NCI-H2196 (cell line): ENCODE results near the gene TIPIN.
"Not testable (repeated sequence)": the region's sequence is repeated elsewhere in the genome, so short reads cannot be mapped to it uniquely, and the experiment has no call there.

Experiments
- DNase-seq: peaks from one replicate; lab custom pipeline; 2025; ENCODE audit not compliant: unreplicated experiment; lab: John Stamatoyannopoulos, UW

The TIPIN gene

DNA sequence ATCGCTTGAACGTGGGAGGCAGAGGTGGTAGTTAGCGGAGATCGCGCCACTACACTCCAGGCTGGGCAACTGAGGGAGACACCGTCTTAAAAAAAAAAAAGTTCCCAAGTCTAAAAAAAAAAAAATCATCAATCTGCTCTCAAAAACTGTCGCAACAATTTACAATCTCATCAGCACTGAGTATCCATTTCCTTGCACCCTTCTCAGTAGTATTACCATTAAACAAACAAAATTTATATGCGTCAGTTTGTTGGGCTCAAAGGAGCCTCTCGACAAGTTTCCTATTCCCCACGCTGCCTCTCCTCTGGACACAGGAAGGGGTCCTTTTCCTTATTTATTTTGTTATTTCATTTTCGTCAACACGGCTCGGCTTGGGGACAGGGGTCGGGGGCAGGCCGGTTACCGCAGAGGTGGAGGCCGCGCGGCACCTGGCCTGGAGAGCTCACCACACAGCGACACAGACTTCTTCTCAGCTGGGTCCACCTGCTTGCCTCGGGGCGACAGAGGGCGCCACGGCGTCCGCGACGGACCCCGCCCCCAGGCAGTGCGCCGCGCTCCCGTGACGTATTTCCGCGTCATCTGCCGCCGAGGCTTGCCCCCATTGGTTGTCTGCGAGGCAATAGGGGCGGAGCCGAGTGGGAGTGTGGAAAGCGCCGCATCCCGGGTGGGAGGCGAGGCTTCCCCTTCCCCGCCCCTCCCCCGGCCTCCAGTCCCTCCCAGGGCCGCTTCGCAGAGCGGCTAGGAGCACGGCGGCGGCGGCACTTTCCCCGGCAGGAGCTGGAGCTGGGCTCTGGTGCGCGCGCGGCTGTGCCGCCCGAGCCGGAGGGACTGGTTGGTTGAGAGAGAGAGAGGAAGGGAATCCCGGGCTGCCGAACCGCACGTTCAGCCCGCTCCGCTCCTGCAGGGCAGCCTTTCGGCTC is 30.0 kb upstream of the TIPIN start, which contains the start of gene MAP2K1:
Gene MAP2K1 (plus strand): TSS at position 709 of the 920 bp plus-strand sequence. CDS start 436 bp downstream, outside the sequence.
- DNase-seq = peak; percentile 92

DNA sequence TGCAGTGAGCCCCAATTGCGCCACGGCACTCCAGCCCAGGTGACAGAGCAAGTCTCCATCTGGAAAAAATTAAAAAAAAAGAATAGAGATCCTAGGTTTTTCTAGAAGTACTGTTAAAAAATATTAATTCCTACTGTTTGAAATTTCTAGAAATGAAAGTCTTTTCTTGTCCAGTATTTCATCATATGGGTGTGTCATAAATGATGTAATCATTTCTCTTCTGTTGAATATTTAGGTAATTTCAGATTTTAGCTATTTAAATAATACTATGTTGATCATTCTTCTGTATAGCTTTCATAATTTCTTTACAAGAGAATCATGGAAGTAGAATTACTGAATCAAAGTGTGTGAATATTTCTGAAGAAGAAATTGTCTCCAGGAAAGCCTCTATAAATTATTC is 24.9 kb upstream of the TIPIN start:
- not testable (repeated sequence) for DNase-seq

DNA sequence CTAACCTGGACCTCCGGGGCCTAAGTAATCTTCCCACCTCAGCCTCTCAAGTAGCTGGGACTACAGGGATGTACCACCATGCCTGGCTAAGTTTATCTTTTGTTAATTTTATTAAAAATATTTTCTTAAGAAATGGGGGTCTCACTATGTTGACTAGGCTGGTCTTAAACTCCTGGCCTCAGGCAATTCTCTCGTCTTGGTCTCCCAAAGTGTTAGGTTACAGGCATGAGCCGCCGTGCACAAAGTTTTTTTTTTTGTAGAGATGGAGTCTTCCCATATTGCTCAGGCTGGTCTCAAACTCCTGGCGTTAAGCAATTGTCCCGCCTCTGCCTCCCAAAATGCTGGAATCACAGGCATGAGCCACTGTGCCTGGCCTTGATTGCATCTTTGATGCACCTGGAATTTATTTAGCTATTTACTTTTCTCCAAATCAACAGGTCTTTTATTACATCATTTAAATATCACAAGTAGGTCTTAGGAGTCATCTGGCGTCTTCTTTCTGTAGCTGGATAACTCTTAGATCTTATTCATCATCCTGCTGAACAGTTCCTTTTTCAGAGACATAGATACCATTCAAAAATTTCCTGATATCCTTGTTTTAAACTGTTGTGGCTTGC is 22.4 kb upstream of the TIPIN start:
- no peak for DNase-seq

DNA sequence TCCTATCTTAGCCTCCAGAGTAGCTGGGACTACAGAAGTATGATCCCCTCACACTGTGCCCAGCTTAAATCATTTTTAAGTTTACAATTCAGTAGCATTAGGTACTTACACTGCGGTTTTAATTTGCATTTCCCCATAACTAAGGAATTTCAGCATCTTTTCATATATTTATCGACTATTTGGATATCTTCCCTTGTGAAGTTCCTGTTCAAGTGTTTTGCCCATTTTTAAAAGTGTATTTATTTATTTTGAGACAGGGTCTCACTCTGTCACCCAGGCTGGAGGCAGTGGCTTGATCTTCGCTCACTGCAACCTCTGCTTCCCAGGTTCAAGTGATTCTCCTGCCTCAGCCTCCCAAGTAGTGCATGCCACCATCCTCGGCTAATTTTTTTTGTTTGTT is 17.7 kb upstream of the TIPIN start:
- DNase-seq = no peak

DNA sequence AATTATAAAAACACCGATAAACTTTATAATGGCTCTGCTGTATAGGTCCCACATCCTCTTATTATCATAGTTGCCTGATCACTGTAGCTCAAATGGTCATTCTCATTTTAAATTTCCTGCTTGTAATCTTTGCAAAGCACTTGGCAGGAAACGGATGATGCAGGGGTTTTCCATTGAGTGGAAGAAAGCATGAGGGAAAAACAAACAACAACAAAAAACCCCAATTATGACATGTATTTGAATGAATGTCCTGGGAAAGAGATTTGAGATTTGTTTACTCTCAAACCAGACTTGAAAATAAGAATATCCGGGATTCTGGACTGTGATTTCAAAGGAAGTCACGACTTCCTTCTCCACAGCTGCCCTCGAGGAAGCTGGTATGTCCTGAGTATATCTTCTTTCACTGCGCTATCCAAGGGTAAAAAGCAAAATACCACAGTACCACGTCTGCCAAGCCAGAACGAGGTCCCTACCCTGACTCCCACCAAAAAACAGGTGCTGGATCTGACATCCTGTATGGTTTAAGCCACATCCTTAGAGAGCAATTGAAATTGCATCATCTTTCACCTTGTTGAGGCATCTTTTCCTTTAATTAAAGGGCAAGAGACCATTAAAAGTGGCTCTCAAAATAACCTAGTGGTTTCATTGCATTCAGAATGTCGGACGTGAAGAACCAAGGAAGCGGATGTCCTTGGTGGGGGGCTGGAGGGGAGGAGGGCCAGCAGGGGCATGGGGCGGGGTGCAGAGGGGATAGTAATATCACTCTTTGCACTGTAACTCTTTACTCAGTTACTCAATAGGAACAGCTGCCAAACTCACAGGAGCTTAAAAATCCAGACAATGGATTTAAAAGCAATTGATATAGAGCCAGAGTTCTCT is 13.5 kb upstream of the TIPIN start:
- peak; percentile 53 for DNase-seq

GRCh38 chr15:66364944-66365528 is 8.6 kb upstream of the TIPIN start:
- DNase-seq = no peak

- DNase-seq = no peak
These were observed 6.3 kb upstream of the TIPIN start for GRCh38 chr15:66362776-66363175.

- DNase-seq = not testable (repeated sequence)
These were observed 5.4 kb upstream of the TIPIN start for GRCh38 chr15:66361745-66362460.

GRCh38 chr15:66359740-66360139 is 3.3 kb upstream of the TIPIN start:
- DNase-seq = no peak

DNA sequence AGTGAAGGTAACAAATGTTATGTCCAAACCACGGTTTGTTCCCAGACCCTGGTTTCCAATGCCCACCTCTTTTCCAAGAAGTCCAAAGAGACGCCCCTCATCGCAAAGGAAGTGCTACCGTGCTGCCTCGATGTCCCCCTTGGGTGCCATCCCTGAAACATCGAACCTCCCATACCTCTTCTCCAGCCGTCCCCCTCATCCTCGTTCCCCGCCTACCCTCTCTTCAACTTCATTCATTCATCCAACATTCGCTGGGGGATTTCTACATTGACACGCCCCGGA is 467 bp downstream of the TIPIN start:
- DNase-seq = no peak

DNA sequence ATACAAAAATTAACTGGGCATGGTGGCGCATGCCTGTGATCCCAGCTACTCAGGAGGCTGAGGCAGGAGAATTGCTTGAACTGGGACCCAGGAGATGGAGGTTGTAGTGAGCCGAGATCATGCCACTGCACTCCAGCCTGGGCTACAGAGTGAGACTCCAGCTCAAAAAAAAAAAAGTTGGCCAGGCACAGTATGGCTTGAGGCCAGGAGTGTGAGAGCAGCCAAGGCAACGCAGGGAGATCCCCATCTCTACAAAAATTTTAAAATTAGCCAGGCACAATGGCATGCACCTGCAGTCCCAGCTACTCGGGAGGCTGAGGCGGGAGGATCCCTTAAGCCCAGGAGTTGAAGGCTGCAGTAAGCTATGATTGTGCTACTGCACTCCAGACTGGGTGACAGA is 8.0 kb downstream of the TIPIN start:
- DNase-seq = not testable (repeated sequence)

- DNase-seq = no peak
These were observed 27.7 kb downstream of the TIPIN start for GRCh38 chr15:66328771-66329170.

GRCh38 chr15:66327736-66328135 is 28.7 kb downstream of the TIPIN start:
- DNase-seq = no peak

DNA sequence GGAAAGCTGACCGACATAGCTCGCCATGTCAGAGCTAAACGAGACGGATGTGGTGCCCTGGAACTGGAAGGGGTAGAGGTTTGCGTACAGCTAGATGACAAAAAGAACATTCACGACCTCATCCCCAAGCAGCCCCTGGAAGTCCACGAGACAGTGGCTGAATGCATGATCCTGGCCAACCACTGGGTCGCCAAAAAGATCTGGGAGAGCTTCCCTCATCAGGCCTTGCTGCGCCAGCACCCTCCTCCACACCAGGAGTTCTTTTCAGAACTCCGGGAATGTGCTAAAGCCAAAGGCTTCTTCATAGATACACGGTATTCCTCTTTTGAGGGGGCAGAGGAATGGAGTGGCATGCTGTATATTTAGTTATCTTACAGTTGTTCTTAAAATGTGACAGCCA is 30.4 kb downstream of the TIPIN start:
- DNase-seq = no peak

DNA sequence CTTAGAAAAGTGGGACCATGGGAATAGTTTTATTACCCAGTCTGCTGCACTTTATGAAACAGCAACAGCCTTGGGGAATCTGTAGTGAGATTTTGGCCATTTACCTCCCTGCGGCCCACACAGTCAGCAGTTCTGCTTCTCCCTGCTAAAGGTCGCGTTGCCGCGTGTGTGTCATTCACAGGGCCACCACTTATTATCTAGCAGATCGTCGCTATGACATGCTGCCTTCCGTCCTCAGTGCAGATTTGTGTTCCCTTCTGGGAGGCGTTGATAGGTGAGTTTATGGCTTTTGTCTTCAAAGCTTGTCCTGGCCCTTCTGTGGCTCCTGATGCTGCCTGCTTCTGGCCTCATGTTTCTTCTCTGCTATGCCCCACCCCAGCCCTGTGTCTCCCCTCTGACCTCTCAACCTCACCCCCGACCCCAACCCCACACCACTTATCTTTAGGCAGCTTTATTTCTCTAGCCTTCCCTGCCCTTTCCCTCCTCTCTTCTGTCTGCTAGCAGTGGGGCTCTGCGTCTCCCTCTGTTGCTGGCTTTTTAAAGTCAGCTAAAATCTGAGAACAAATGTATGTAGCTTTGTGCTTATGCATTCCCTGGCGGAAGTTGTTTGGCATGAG is 33.1 kb downstream of the TIPIN start:
- no peak for DNase-seq

DNA sequence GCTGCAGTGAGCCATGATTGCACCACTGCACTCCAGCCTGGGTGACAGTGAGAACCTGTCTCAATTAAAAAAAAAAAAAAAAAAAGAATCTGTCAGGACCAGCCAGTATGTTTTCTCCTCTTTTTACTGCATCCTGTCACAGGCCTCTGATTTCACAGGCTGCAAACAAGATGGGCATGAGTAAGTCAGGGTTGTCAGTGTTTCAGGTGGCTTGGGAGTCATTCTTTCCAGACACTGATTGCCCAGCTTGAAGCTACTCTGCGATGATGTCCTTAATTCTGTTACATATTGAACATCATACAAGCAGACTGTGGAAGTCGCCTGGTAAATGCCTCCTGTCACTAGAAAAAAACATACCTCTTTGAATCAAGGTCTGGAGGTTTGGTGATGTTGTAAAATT is 44.3 kb downstream of the TIPIN start:
- no peak for DNase-seq

GRCh38 chr15:66310786-66311185 is 45.7 kb downstream of the TIPIN start:
- DNase-seq = no peak

DNA sequence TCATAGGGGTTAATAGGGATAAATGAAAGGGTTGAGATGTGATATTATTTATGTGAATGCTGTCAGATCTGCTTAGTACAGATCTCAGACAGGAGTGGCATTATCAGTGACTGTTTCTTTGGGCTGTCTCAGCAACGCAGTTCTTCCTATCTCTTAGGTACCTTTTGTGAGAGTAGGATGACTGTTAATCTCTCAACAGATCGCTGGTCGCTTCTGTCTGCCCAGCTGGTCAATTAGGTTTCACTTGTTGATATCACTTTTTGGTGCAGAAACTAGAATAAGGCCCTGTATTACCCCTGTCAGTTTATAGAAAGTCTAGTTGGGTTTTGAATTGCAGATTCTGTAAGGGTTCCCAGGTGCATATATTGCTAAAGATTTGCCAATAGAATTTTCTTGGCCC is 46.7 kb downstream of the TIPIN start:
- no peak for DNase-seq

- DNase-seq = no peak
These were observed 48.0 kb downstream of the TIPIN start for GRCh38 chr15:66308531-66308930.

GRCh38 chr15:66306381-66306780 is 50.1 kb downstream of the TIPIN start:
- DNase-seq = no peak
